ENCODE measurements around the gene MYO18B. TPM values are rescaled to one million over a fixed set of nuclear protein-coding genes. Genes with fewer than 3 reads are reported as not detected.

Gene MYO18B
- total RNA-seq, 1 donor from 2014 or later: 1.9 TPM

DNA sequence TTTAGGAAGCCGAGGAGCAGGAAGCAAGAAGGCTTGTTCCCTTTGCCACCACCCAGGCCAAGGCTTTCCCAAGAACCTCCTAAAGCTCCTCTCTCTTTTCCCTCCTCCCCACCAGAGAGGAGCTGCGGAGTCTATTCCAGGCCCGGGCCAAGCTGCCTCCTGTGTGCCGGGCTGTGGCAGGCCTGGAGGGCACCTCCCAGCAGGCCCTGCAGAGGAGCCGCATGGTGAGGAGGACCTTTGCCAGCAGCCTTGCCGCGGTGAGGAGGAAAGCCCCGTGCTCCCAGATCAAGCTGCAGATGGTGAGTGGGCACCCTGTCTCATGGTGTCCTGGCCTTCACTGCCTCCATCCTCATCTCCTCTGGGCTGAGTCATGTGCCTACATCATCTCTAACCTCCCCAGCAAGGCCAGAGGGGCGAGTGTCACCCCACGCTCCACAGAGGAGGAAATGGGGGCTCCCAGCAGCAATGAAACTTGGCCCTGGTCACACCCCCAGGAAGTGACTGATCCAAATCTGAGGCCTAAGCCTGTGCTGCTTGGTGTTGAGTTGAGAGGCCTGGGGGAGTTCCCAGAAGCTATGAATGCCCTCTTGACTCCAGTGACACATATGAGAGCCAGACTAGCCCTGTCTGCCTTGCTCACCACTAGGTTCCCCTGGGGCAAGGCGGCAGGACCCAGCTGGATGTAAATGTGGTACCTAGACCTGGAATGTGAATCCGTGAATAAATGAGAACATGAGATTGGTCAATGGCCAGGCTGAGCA is 104.2 kb downstream of the MYO18B start:
- H3K4me1 Mint-ChIP-seq (ENCODE audit: low read depth): no peaks in the 10 kb centered on the region
- peaks cover 37% of the 10 kb centered on the region for H3K27me3 Mint-ChIP-seq
- H3K4me3 Mint-ChIP-seq (ENCODE audit: low read depth): no peak overlapping the region
- no peaks in the 10 kb centered on the region for H3K36me3 Mint-ChIP-seq (ENCODE audit: insufficient read depth)
- no peak for TF ChIP-seq CTCF (IDR thresholded peaks at IDR 0.05; ENCODE audit: unreplicated experiment)
- H3K27ac Mint-ChIP-seq: no peak overlapping the region
- no peaks in the 10 kb centered on the region for H3K9me3 Mint-ChIP-seq (ENCODE audit: low read depth)
- DNase-seq (ENCODE audit: low spot score, unreplicated experiment): no peak

DNA sequence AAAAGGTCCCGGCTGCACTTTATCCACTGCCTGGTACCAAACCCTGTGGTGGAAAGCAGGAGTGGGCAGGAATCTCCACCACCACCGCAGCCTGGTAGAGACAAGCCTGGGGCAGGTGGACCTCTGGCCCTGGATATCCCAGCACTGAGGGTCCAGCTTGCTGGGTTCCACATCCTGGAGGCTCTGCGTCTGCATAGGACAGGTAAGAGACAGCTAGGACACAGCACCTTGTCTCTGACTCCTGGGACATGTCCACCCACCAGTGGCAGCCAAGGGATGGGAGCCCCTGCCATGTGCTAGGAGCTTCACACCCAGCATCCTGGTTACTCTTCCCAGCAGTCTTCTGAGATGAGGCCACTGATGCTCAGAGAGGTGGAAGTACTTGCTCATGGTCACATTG is 105.5 kb downstream of the MYO18B start:
- H3K4me3 Mint-ChIP-seq (ENCODE audit: low read depth): no peak overlapping the region
- H3K27ac Mint-ChIP-seq: no peak overlapping the region
- H3K4me1 Mint-ChIP-seq (ENCODE audit: low read depth): no peaks in the 10 kb centered on the region
- H3K9me3 Mint-ChIP-seq (ENCODE audit: low read depth): no peaks in the 10 kb centered on the region
- no peak for TF ChIP-seq CTCF (IDR thresholded peaks at IDR 0.05; ENCODE audit: unreplicated experiment)
- no peaks in the 10 kb centered on the region for H3K36me3 Mint-ChIP-seq (ENCODE audit: insufficient read depth)
- peaks cover 36% of the 10 kb centered on the region for H3K27me3 Mint-ChIP-seq
- no peak for DNase-seq (ENCODE audit: low spot score, unreplicated experiment)

DNA sequence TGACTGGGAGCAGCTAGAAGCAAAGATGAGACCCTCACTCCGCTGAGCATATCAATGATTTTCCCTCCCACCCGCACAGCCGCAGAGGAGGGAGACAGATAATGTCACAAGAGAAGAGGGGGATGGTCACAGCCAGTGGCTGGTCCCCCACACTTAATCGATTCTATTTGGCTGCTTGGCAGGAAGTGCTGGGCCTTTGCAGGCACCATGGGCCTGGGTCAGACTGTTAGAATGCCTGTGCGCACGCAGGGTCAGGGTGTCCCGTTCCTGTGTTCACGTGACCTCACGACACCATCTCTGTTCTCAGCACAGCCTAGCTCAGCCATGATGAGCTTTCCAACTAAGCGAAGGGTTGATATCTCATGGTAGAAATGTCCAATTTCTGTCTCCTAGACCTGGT is 107.0 kb downstream of the MYO18B start:
- Mint-ChIP-seq H3K36me3 (ENCODE audit: insufficient read depth) (no peaks in the 10 kb centered on the region), H3K4me1 (ENCODE audit: low read depth) (no peaks in the 10 kb centered on the region), H3K27me3 (peaks cover 31% of the 10 kb centered on the region), H3K9me3 (ENCODE audit: low read depth) (no peaks in the 10 kb centered on the region), H3K4me3 (ENCODE audit: low read depth) (no peak overlapping the region), H3K27ac (no peak overlapping the region)
- no peak for TF ChIP-seq CTCF (IDR thresholded peaks at IDR 0.05; ENCODE audit: unreplicated experiment)
- DNase-seq (ENCODE audit: low spot score, unreplicated experiment): no peak

GRCh38 chr22:25849522-25849921 is 107.5 kb downstream of the MYO18B start:
- DNase-seq (ENCODE audit: low spot score, unreplicated experiment): no peak
- no peaks in the 10 kb centered on the region for H3K9me3 Mint-ChIP-seq (ENCODE audit: low read depth)
- H3K36me3 Mint-ChIP-seq (ENCODE audit: insufficient read depth): no peaks in the 10 kb centered on the region
- no peak for TF ChIP-seq CTCF (IDR thresholded peaks at IDR 0.05; ENCODE audit: unreplicated experiment)
- H3K27me3 Mint-ChIP-seq: peaks cover 27% of the 10 kb centered on the region
- no peak overlapping the region for H3K27ac Mint-ChIP-seq
- H3K4me1 Mint-ChIP-seq (ENCODE audit: low read depth): no peaks in the 10 kb centered on the region
- no peak overlapping the region for H3K4me3 Mint-ChIP-seq (ENCODE audit: low read depth)

GRCh38 chr22:25852223-25852622 is 110.2 kb downstream of the MYO18B start:
- Mint-ChIP-seq H3K27me3 (peaks cover 30% of the 10 kb centered on the region), H3K9me3 (ENCODE audit: low read depth) (no peaks in the 10 kb centered on the region), H3K4me1 (ENCODE audit: low read depth) (no peaks in the 10 kb centered on the region), H3K27ac (no peak overlapping the region), H3K4me3 (ENCODE audit: low read depth) (no peak overlapping the region), H3K36me3 (ENCODE audit: insufficient read depth) (no peaks in the 10 kb centered on the region)
- DNase-seq (ENCODE audit: low spot score, unreplicated experiment): no peak
- no peak for TF ChIP-seq CTCF (IDR thresholded peaks at IDR 0.05; ENCODE audit: unreplicated experiment)

All from progenitor cell of endocrine pancreas (in vitro differentiated cells).